AG10803 (cell line): ENCODE data around the gene UTP4.

Experiments
- DNase-seq: peaks from one replicate; pipeline ENCODE4 v3.0.0; 2010; ENCODE audit warnings: low read depth
- H3K4me3 ChIP-seq: 2 replicates; pipeline ENCODE4 v1.5.1; 2011; ENCODE audit warnings: mild to moderate bottlenecking, low read length, control low read depth
- CTCF ChIP-seq: conservative IDR thresholded peaks from 2 replicates; pipeline ENCODE4 v1.5.1; 2011; ENCODE audit warnings: mild to moderate bottlenecking, low read length, control low read depth, inconsistent platforms

The UTP4 gene

GRCh38 chr16:69179328-69180010 lies 47.0 kb downstream of the UTP4 start:
- DNase-seq = peak; percentile 95
- no peak for TF ChIP-seq CTCF
- H3K4me3 ChIP-seq = no peak overlapping the region

GRCh38 chr16:69180011-69180338 lies 47.5 kb downstream of the UTP4 start:
- TF ChIP-seq CTCF = no peak
- no peak for DNase-seq
- H3K4me3 ChIP-seq = no peak overlapping the region

- no peak for TF ChIP-seq CTCF
- no peak overlapping the region for H3K4me3 ChIP-seq
- no peak for DNase-seq
Measured at GRCh38 chr16:69182730-69183416, 50.4 kb downstream of the UTP4 start.

GRCh38 chr16:69186642-69187445 lies 54.4 kb downstream of the UTP4 start, which contains the start of gene SNTB2:
TSS of gene SNTB2 (plus strand) at chr16:69187164. CDS start at chr16:69187167, 3 bp downstream.
- peak; percentile 82 for DNase-seq
- no peak for TF ChIP-seq CTCF
- H3K4me3 ChIP-seq = peak within 1 kb of the TSS; percentile 87

- TF ChIP-seq CTCF = no peak
- H3K4me3 ChIP-seq = peak overlapping the region; percentile 87
- DNase-seq = peak; percentile 43
Measured at GRCh38 chr16:69187446-69188235, 55.2 kb downstream of the UTP4 start.

- peak overlapping the region; percentile 87 for H3K4me3 ChIP-seq
- TF ChIP-seq CTCF = no peak
- peak; percentile 52 for DNase-seq
Measured at GRCh38 chr16:69188236-69188549, 55.7 kb downstream of the UTP4 start.
